ENCODE data around the gene OTUB2.

Gene OTUB2

DNA sequence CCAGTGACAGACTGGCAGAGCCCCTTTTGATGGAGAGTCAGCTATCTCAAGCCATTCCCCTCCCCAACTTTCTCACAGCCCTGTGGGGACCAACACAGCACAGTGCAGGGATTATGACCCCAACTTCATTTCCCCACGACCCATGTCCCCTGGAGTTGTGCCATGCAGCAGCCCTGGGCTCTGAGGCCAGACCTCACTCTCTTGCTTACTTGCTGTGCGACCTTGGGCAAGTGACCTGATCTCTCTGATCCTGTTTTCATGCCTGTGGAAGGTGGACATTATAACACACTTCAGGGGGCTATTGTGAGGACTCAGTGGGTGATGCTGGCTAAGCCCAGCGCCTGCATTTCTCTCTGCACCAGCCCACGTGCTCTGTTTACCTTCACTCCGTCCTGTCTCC lies 14.1 kb downstream of the OTUB2 start:
- in situ Hi-C loops (cut with MboI; ENCODE audit: low sequenced_read_pairs) = no loop called here

DNA sequence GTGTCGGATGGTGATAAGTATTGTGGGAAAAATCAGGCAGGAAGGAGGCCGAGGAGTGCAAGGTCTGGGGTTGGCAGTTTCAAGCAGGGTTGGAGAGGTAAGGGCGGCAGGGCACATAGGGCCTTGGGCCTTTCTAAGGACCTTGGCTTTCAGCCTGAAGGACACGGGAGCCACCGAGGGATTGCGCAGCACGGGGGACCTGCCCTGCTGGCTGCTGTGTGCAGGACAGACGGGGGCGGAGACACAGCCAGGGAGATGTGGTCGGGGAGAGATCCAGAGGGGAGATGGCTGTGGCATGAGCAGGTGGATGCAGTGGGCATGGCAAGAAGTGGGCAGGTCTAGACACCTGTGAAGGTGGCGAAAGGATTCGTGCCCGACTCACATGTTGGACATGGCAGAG lies 14.7 kb downstream of the OTUB2 start:
- in situ Hi-C loops (cut with MboI; ENCODE audit: low sequenced_read_pairs) = no loop called here

DNA sequence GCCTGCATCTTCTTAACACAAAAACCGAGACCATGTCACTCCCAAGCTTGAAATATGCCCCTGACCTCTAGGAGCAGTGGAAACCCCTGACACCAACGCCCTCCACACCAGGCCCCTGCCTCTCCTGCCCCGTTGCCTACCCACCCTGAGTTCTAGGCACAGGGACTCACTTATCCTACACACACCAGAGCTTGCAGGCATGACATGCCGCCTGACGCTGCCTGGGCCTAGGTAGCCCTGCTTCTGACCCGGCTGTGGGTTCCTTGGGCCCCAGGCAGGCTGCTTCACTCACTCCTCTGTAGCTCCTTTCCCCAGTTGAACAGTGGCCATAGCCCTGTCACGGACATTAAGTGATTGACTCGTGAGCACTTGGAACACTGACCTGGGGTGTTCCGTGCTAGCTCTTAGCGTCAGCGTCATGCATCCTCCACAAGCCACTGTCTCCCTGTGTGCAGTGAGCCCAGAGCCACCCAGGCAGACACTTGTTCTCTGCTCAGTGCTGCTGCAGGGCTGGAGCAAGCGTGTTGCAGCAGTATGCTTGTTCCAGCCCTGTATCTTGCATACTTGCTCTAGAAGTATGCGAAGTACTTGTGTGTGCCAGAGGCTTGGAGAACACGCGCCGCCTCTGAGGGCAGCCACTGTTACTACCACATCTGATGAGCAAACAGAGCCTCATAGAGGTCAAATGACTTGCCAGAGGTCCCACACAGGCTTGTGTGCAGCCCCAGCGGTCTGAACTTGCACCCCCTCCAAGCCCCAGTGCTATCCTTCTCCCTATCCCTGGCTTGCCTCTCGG lies 15.6 kb downstream of the OTUB2 start:
- in situ Hi-C loops (cut with MboI; ENCODE audit: low sequenced_read_pairs) = no loop called here

DNA sequence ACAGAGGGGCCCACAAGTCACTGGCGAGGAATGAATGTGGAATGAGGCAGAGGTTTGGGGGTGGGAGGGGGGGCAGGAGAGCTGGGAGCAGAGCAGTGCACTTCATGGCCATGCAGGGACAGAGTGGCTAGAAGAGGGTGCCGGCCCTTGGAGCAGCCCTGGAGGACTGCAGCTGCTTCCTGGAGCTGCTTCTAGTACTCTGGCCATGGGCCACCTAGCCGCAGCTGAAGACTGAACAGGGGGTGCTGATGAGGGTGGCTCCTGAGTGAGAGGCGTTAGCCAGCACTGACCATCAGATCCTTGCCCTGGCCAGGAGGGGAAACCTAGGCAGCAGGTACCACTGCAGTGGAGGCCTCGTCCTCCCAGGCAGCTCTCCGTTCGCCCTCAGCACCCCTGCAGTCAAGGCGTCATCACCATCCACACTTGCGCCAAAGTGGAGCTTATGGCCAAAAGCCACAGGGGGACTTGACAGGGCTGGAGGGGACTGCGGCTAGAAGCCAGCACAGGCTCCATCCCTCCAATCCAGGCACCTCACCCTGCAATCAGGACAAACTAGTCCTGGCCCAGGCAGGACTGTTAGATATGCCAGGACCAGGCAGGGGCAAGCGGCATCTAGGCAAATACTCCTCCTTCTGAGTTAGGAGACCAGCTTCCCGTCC lies 16.4 kb downstream of the OTUB2 start:
- in situ Hi-C loops (cut with MboI; ENCODE audit: low sequenced_read_pairs) = no loop called here

DNA sequence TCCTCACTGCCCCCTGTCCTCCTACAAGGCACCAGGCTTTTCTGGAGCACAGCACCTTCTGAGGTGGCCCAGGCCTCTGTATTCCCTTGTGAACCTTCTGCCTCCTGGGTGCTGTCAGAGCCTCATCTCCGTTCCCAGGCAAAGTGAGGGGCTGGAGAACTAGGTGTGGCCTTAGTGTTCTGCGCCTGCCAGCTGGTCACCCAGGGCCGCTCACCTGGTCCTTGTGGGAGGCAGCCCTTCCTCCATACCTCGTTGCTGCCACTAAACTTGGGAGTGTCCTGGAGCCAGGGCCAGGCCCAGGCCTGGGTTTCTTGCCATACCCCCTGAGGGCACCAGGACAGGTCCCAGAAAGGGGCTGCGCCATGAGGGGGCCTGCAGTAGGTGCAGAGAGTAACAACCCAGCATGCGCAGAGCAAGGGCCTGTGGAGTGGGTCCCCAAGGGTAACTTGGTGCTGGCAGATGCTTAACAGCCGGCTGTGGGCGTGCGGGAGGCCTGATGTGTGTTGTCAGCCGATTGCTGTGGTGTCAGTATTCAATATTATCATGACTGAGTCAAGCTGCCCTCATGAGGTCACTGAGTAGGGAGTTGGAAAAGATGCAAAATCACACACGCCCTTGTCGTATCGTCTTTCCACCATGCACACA lies 17.1 kb downstream of the OTUB2 start:
- in situ Hi-C loops (cut with MboI; ENCODE audit: low sequenced_read_pairs) = no loop called here

DNA sequence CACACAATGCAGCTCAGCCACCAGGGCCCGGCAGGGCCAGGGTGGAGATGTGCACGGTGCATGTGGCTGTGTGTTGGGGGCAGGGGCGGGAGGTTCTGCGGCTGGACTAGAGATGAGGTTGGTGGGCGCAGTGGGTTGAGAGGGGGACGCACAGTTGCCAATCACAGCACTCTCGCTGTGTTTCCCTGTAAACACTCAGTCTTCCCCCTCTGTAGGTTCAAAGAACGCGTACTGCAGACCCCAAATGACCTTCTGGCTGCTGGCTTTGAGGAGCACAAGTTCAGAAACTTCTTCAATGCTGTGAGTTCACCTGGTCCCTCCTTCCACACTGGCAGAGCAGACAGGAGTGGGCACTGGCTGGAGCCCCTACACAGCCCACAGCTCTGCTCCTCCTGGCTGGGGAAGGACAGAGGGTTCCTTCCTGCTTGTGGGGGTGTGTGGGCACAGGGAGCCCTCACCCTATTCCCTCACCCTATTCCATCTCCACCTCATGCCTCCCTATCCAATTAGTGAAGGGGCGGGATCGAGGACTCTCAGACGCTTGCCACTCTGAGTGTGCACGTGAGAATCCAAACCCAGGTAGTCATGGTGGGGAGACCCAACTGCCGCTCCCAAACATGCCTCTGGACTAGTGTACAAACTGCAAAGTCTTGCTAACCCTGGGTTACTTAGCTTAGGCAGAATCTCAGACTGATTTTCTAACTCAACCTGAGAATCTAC lies 17.8 kb downstream of the OTUB2 start:
- in situ Hi-C loops (cut with MboI; ENCODE audit: low sequenced_read_pairs) = no loop called here

DNA sequence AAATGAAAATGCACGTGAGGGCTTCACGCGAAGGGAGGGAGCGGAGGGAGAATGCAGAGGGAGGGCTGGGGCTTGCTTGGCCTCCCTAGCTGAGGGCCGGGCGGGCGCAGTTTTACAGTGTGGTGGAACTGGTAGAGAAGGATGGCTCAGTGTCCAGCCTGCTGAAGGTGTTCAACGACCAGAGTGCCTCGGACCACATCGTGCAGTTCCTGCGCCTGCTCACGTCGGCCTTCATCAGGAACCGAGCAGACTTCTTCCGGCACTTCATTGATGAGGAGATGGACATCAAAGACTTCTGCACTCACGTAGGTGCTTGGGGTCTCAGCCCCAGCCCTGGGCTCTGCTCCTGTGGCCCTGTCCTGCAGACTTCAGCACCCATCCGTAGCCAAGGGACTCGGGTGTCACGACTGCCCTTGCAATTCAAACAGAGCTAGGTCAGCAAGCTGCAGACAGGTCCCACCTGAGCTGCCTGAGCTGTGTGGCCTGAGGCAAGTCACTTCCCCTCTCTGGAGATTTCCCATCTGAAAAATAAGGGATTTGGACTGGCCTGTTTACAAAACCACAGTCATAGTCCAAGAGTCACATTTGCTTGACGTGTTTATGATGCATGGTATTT lies 18.4 kb downstream of the OTUB2 start:
- in situ Hi-C loops (cut with MboI; ENCODE audit: low sequenced_read_pairs) = no loop called here

DNA sequence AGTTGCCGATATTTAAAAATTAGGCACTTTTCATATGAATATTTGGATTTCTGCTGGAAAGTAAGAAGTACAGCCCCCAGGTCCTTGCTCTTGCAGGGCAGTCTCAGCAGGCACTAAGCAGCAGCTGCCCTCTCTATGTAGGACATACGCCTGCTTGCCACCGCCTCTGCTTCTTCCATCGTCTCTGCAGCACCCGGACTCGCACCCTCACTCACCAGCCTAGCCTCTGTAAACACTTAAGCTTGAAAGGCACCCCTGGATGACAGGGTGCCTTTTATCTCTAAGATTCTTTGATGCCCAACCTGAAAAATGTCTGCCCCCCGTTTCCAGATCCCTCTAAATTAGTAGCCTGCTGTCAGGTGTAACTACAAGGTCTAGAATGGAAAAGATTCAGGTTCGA lies 19.0 kb downstream of the OTUB2 start:
- in situ Hi-C loops (cut with MboI; ENCODE audit: low sequenced_read_pairs) = no loop called here

DNA sequence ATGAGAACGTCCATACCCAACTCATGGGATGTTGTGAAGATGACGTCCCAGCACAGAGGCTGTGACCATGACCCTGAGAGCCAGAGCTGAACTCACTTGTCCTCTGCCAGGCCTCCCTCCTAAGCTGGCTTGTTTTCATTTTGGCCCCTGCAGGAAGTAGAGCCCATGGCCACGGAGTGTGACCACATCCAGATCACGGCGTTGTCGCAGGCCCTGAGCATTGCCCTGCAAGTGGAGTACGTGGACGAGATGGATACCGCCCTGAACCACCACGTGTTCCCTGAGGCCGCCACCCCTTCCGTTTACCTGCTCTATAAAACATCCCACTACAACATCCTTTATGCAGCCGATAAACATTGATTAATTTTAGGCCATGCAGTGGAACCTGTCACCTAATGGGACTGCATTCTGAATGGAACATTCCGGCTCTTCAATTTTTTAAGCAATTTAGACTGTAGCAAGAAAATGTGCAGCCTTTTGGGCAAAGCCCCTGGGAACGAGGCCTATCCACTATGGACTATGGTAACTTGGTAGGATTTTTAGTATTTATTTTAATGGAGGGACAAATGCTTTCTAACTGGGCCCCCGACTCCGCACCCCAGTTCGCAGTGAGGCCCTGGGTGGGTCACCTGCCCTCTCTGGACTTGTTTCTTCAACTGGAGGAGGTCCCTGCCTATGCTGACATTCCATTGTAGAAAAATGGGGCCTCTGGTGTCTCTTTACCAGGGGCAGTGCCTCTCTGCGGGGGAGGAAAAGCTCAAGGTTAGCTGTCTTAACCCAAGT lies 19.6 kb downstream of the OTUB2 start:
- in situ Hi-C loops (cut with MboI; ENCODE audit: low sequenced_read_pairs) = no loop called here

DNA sequence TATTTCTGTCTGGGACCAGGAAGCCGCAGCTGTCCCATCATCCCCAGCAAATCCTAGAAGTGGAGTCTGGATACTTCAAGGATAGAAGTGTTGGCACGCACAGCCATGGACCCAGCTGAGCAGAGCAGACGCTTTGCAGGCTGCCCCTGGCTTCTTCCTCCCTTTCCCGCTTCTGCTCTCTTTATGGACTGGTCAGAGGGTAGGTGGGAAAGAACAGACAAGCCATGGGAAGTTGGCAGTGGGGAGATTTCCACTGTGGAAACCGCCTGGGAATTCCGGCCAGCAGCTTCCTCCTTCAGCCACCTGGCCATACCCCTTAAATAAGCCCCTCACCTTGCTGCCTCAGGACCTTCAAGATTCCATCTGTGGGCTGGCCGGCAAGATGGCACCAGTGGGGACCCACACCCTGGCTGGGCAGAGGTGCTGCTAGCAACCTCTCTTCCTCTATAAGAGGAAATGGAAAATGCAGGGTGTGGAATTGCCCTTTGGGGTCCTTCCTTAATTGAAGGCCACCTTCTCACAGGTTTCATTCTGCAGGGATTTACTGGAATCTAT lies 20.6 kb downstream of the OTUB2 start:
- in situ Hi-C loops (cut with MboI; ENCODE audit: low sequenced_read_pairs) = no loop called here

DNA sequence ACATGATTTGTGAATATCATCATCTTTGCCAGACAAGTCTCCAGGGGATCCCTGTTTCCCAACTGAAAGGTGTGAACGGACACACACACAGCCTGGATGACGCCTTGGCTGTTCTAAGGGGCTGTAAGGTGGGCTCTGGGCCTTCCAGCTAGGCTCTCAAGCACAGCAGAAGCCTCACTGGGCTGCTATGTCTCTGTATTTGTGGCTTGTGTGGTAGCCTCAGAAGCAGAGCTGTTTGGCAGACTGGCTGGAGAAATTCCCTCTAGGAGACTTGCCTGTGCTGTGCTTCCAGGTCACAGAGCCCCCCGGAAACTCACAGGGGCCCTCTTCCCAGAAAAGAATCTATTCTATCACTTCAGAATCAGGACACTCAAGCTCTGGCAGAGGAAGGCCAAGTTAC lies 21.4 kb downstream of the OTUB2 start:
- in situ Hi-C loops (cut with MboI; ENCODE audit: low sequenced_read_pairs) = no loop called here

DNA sequence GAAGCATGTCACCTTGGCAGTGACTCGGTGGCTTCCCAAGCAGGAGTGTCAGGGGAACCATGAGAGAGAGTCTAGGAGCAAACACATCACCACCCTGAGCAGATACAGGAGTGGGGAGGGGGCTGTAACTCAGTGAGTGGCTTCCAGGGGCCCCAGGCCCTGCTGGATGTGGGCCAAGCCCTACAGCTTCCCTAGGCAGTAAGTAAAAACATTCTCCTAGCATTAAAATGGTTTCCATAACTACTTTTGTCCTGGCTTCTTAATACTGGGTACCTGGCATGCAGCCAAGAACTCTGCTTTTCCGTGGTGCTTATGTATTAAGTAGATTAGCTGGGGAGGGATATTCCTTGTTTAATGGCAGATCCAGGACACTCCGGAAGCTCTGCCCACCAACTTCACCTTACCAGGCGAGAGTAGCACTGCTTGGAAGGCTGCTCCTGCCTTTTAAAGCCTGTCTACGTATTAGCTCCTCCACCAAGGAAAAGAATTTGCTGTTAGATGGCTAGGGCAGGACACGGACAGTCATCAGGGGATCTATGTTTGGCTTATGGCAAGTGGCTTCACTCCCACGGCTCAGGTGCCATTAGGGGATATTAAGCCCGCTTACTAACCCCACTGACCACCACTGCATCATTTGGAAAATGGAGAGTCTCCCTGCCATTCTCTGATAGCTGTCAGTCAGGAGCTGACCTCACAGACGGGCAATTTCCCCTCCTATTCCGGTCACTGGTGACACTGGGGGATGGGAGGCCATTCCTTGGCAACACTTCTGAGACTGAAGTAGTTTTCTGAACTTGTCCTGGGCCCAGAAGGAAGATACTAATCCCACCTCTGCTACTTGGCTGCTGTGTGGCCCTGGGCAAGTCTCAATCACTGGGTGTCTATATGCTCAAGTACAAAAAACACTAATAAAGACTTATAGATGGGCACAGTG lies 22.8 kb downstream of the OTUB2 start:
- in situ Hi-C loops (cut with MboI; ENCODE audit: low sequenced_read_pairs) = no loop called here

DNA sequence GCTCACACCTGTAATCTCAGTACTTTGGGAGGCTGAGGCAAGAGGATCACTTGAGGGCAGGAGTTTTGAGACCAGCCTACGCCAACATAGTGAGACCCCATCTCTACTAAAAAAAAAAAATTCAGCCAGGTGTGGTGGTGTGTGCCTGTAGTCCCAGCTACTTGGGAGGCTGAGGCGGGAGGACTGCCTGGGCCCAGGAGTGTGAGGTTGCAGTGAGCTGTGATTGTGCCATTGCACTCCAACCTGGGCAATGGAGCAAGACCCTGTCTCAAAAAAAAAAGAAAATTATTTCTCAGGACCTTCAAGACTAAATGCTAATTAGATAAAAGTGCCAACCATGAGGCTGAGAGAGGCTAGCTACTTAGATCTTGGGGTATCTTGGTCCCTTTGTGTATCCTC lies 23.5 kb downstream of the OTUB2 start:
- in situ Hi-C loops (cut with MboI; ENCODE audit: low sequenced_read_pairs) = no loop called here

DNA sequence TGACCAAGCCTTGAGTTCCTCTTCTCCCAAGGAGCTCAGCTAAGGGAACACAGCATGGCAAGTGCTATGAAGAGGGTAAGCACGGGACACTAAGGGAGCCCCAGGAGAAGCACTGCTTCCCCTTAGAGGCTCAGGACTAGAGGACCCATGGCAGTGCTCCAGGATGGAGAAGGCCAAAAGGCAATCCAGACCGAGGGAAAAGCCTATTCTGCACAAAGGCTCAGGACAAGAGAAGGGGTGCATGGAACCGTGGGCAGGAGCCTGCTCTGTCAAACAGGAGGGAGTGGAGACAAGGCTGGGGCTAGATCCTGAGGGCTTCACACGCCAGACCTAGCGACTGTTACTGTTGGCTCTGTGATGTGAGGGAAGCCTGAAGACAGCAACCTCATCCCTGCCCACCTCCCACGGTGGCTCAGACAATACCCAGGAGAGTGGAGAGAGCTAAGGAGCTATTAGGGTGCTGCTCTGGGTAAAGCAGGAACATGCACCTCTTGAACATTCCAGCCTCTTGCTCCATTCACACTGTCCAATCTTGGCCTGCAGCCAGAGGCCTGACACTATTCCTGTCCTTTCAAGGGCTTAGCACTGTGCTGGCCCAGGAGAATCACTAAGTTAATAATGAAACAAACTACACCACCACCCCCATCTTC lies 24.2 kb downstream of the OTUB2 start:
- in situ Hi-C loops (cut with MboI; ENCODE audit: low sequenced_read_pairs) = no loop called here

DNA sequence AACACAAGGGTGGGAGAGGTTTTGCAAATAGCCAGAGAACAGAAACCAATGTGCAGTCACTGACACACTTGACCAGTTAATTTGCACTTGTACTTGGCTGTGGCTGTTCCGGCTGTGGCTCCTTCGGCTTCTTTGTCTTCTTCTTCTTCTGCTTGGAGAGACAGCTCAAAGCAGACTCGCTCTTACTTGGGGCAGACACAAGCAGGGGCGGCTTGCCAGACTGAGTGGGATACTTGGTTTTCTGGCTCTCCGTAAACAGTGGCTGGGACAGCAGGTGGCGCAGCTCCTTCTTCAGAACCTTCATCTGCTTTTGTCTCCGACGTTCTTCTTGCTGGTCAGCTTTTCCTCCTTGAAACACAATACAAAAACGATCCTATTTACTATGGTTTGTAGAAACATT lies 25.0 kb downstream of the OTUB2 start:
- in situ Hi-C loops (cut with MboI; ENCODE audit: low sequenced_read_pairs) = no loop called here

DNA sequence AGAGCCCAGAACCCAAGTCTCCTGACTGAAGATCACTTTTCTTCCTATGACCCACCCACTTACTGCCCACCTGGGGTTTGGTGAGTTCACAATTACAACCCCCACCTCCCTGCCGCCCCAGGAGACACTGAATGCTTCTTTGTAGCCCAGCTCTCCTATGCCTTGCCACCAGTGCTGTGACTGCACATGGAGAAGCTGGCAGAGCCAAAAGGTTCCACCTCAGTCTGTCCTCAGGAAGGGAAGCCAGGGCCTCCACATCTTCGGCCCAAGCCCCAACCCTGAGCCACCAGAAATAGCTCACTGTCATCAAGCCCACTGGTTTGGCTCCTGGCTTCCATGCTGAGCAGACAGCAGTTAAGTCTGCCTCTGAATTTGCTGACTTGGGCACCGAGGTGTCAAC lies 25.6 kb downstream of the OTUB2 start:
- in situ Hi-C loops (cut with MboI; ENCODE audit: low sequenced_read_pairs) = no loop called here

DNA sequence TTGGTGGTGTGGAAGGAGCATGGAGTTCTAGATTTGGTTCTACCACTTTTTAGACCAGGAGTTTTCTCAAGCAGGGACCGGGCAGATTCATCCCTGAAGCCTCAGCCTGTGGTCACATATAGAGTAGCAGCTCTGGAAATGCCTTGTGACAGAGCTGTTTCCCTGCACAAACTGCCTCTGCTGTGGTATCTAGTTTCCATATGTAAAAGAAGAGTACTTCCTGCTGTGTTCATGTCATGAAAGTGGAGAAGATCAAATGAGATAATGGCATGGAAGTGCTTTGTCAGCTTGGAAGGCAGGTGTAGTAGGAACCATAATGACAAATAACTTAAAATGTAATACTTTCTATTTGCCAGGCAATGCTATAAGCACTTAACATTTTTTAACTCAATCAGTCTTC lies 26.1 kb downstream of the OTUB2 start:
- in situ Hi-C loops (cut with MboI; ENCODE audit: low sequenced_read_pairs) = no loop called here

DNA sequence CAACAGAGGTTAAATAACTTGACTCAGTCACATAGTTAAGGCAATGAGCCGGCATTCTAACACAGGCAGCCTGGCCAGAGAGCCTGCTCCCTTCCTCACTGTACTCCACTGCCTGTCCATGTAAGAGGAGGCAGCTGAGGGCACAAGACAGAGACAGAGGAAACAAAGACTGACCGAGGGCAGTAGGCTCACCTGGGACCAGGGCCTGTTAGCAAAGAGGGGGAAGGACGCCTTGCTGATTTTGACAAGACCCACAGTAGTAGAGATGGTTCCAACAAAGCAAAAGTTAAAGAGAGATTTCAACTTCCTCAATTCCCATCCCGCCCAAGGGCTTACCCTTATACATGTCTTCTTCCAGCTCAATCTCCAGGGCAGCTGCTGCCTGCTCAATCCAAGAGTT lies 26.5 kb downstream of the OTUB2 start:
- in situ Hi-C loops (cut with MboI; ENCODE audit: low sequenced_read_pairs) = no loop called here
